H1 (cell line): ENCODE results near the gene NIPAL3. TPM values are rescaled to one million over a fixed set of nuclear protein-coding genes. Genes with fewer than 3 reads are reported as not detected.

Source experiments
- CTCF ChIA-PET: fragments of 300-600 bp; sonication (Branson Sonifier 250); formaldehyde crosslinking; loops from one replicate; lab custom pipeline; 2021; ENCODE audit not compliant: partially characterized antibody; lab: Charles Lee
- POLR2A ChIA-PET: fragments of 300-600 bp; sonication (Branson Sonifier 250); formaldehyde crosslinking; loops from one replicate; lab custom pipeline; 2021; ENCODE audit warnings: inconsistent platforms; ENCODE audit not compliant: partially characterized antibody; lab: Charles Lee
- DNase-seq, 2 experiments: peaks; one replicate each; pipeline versions ENCODE4 v3.0.0 to v3.0.0-alpha.2; 2010 to 2022; ENCODE audit warnings: low spot score in 2 of 2, low read depth in 1 of 2, mixed read lengths in 1 of 2
- FAIRE-seq: peaks from 2 replicates; lab custom pipeline; 2011; peaks lifted over from hg19 to GRCh38; lab: Jason Lieb, UNC
- H2AFZ ChIP-seq: 2 replicates; pipeline ENCODE4 v1.8.1; 2012; ENCODE audit warnings: low read length, inconsistent platforms
- H2AK5ac ChIP-seq: 2 replicates; pipeline ENCODE4 v1.6.1; 2013; ENCODE audit warnings: low read depth, low read length
- H2BK120ac ChIP-seq: replicated peaks from 2 replicates; pipeline ENCODE3; 2013; ENCODE audit warnings: low read depth, low read length, inconsistent platforms
- H2BK12ac ChIP-seq: 2 replicates; pipeline ENCODE4 v1.6.1; 2013; ENCODE audit warnings: low read depth, low read length
- H2BK15ac ChIP-seq: 2 replicates; pipeline ENCODE4 v1.6.1; 2013; ENCODE audit warnings: low read length
- H2BK20ac ChIP-seq: 2 replicates; pipeline ENCODE4 v1.6.1; 2013; ENCODE audit warnings: low read length
- H2BK5ac ChIP-seq: 2 replicates; pipeline ENCODE4 v1.6.1; 2013; ENCODE audit warnings: low read depth, low read length
- H3K14ac ChIP-seq: 2 replicates; pipeline ENCODE4 v1.6.1; 2013; ENCODE audit warnings: inconsistent platforms; ENCODE audit not compliant: insufficient read length
- H3K18ac ChIP-seq: 2 replicates; pipeline ENCODE4 v1.6.1; 2013; ENCODE audit warnings: low read length; ENCODE audit errors: extremely low read depth
- H3K23ac ChIP-seq: 2 replicates; pipeline ENCODE4 v1.6.1; 2013; ENCODE audit warnings: inconsistent platforms; ENCODE audit not compliant: insufficient read length
- H3K23me2 ChIP-seq: 2 replicates; pipeline ENCODE4 v1.6.1; 2013; ENCODE audit warnings: low read depth, low read length
- H3K27ac ChIP-seq: 2 replicates; pipeline ENCODE4 v1.6.1; 2011; ENCODE audit warnings: low read depth, low read length, inconsistent platforms
- H3K27me3 ChIP-seq, 4 experiments: replicated peaks in 1 of 4; 1 replicate in 1 of 4; 2 replicates in 3 of 4; pipeline versions ENCODE4 v1.6.1 to v1.8.1; 2011 to 2013; ENCODE audit warnings: low read length in 3 of 4, mild to moderate bottlenecking in 3 of 4, inconsistent platforms in 2 of 4, mixed read lengths in 2 of 4, moderate library complexity in 1 of 4; ENCODE audit not compliant: control insufficient read depth in 3 of 4, insufficient read depth in 3 of 4; ENCODE audit errors: extremely low read depth in 1 of 4
- H3K36me3 ChIP-seq, 4 experiments: 2 replicates each; pipeline versions ENCODE4 v1.6.1 to v1.8.1; 2011 to 2013; ENCODE audit warnings: mild to moderate bottlenecking in 4 of 4, low read length in 3 of 4, moderate library complexity in 2 of 4, control low read depth in 1 of 4, inconsistent platforms in 1 of 4; ENCODE audit not compliant: insufficient read depth in 4 of 4, control insufficient read depth in 2 of 4
- H3K4ac ChIP-seq: replicated peaks from 2 replicates; pipeline ENCODE3; 2013; ENCODE audit warnings: low read length, low read depth, mixed read lengths, inconsistent platforms; ENCODE audit not compliant: insufficient read length
- H3K4me1 ChIP-seq, 4 experiments: replicated peaks in 1 of 4; 1 replicate in 1 of 4; 2 replicates in 3 of 4; pipeline versions ENCODE4 v1.6.1 to v1.8.1; 2011 to 2013; ENCODE audit warnings: low read length in 3 of 4, inconsistent platforms in 2 of 4, mixed read lengths in 1 of 4; ENCODE audit not compliant: insufficient read depth in 4 of 4, control insufficient read depth in 3 of 4
- H3K4me2 ChIP-seq, 2 experiments: 2 replicates each; pipeline versions ENCODE4 v1.6.1 to v1.8.1; 2011 to 2013; ENCODE audit warnings: low read depth in 2 of 2, low read length in 2 of 2, control low read depth in 1 of 2, inconsistent platforms in 1 of 2, mild to moderate bottlenecking in 1 of 2; ENCODE audit not compliant: insufficient read depth in 1 of 2
- H3K4me3 ChIP-seq, 4 experiments: fragments of 200-600, 300-600 bp in 1 of 4; sonication (generic), shearing (Covaris generic), sonication (Bioruptor Twin) in 1 of 4; 2 replicates each; pipeline versions ENCODE4 v1.5.1 to v1.8.1; 2011 to 2016; ENCODE audit warnings: low read length in 4 of 4, low read depth in 3 of 4, control low read depth in 2 of 4, inconsistent platforms in 2 of 4, mild to moderate bottlenecking in 2 of 4, mixed read lengths in 1 of 4, moderate library complexity in 1 of 4; ENCODE audit not compliant: insufficient read depth in 2 of 4; ENCODE audit errors: extremely low read depth in 1 of 4
- H3K56ac ChIP-seq: replicated peaks from 2 replicates; pipeline ENCODE3; 2013; ENCODE audit warnings: low read depth, mild to moderate bottlenecking, mixed read lengths, low read length, inconsistent platforms; ENCODE audit not compliant: insufficient read length
- H3K79me1 ChIP-seq: 2 replicates; pipeline ENCODE4 v1.6.1; 2013; ENCODE audit warnings: low read depth, low read length, control low read depth
- H3K79me2 ChIP-seq, 2 experiments: 2 replicates each; pipeline versions ENCODE4 v1.6.1 to v1.8.1; 2012 to 2013; ENCODE audit warnings: low read length in 2 of 2, mild to moderate bottlenecking in 2 of 2, inconsistent platforms in 1 of 2; ENCODE audit not compliant: insufficient read depth in 2 of 2, control insufficient read depth in 1 of 2
- H3K9ac ChIP-seq, 4 experiments: replicated peaks in 1 of 4; 1 replicate in 1 of 4; 2 replicates in 3 of 4; pipeline versions ENCODE4 v1.6.1 to v1.8.1; 2011 to 2013; ENCODE audit warnings: low read depth in 3 of 4, low read length in 3 of 4, control low read depth in 2 of 4, mild to moderate bottlenecking in 2 of 4, moderate library complexity in 2 of 4, inconsistent platforms in 1 of 4; ENCODE audit errors: extremely low read depth in 1 of 4
- H3K9me3 ChIP-seq, 2 experiments: 2 replicates each; pipeline versions ENCODE4 v1.6.1 to v1.8.1; 2012 to 2013; ENCODE audit warnings: mild to moderate bottlenecking in 2 of 2, moderate library complexity in 2 of 2, control low read depth in 1 of 2, inconsistent platforms in 1 of 2, low read depth in 1 of 2, low read length in 1 of 2, mixed read lengths in 1 of 2; ENCODE audit not compliant: insufficient read depth in 2 of 2
- H4K20me1 ChIP-seq, 2 experiments: replicated peaks in 1 of 2; 2 replicates each; pipeline versions ENCODE3 to v1.8.1; 2011 to 2013; ENCODE audit warnings: inconsistent platforms in 2 of 2, low read length in 2 of 2, mild to moderate bottlenecking in 1 of 2; ENCODE audit not compliant: insufficient read depth in 2 of 2, control insufficient read depth in 1 of 2
- H4K5ac ChIP-seq: 2 replicates; pipeline ENCODE4 v1.6.1; 2013; ENCODE audit warnings: low read length, low read depth, mixed read lengths, inconsistent platforms; ENCODE audit not compliant: insufficient read length
- H4K8ac ChIP-seq: 2 replicates; pipeline ENCODE4 v1.8.0; 2013; ENCODE audit warnings: mild to moderate bottlenecking, moderate library complexity, low read length, inconsistent platforms; ENCODE audit not compliant: insufficient read depth; ENCODE audit errors: extremely low read depth
- H4K91ac ChIP-seq: replicated peaks from 2 replicates; pipeline ENCODE3; 2013; ENCODE audit warnings: low read length, mixed read lengths, inconsistent platforms; ENCODE audit not compliant: insufficient read length
- ASH2L ChIP-seq: fragments of 200-600, 300-600 bp; sonication (generic); IDR thresholded peaks from one replicate; pipeline ENCODE4 v1.7.1; 2017; ENCODE audit warnings: low read length
- CHD1 ChIP-seq: IDR thresholded peaks from 2 replicates; pipeline ENCODE4 v1.6.1; 2012; ENCODE audit warnings: low read depth, low read length, improper control_type of control experiment
- CREB1 ChIP-seq: IDR thresholded peaks from 2 replicates; pipeline ENCODE4 v1.6.1; 2012; ENCODE audit warnings: inconsistent platforms
- CTBP2 ChIP-seq: IDR thresholded peaks from 2 replicates; pipeline ENCODE4 v1.7.0; 2011; ENCODE audit warnings: borderline replicate concordance, mild to moderate bottlenecking, moderate library complexity, mixed read lengths, low read length; ENCODE audit not compliant: insufficient read depth, insufficient read length
- MAFK ChIP-seq: IDR thresholded peaks from 2 replicates; pipeline ENCODE4 v1.6.1; 2012; ENCODE audit warnings: low read depth, mild to moderate bottlenecking, improper control_type of control experiment, low read length
- PHF8 ChIP-seq: fragments of 200-600 bp; sonication (generic); conservative IDR thresholded peaks from 2 replicates; pipeline ENCODE4 v1.7.1; 2012; ENCODE audit warnings: low read depth, mild to moderate bottlenecking, inconsistent platforms, low read length, moderate library complexity
- SAP30 ChIP-seq: fragments of 300-600 bp; sonication (generic); IDR thresholded peaks from 2 replicates; pipeline ENCODE4 v1.7.1; 2012; ENCODE audit warnings: low read length, moderate library complexity, mild to moderate bottlenecking, inconsistent platforms; ENCODE audit not compliant: insufficient read depth, insufficient replicate concordance
- SP1 ChIP-seq: IDR thresholded peaks from 2 replicates; pipeline ENCODE4 v1.6.1; 2011; ENCODE audit warnings: low read depth, low read length
- SP2 ChIP-seq: IDR thresholded peaks from 2 replicates; pipeline ENCODE4 v1.6.1; 2012; ENCODE audit warnings: mild to moderate bottlenecking, low read length, inconsistent platforms
- SUZ12 ChIP-seq: fragments of 200-600 bp; sonication (generic); IDR thresholded peaks from 2 replicates; pipeline ENCODE4 v1.6.1; 2012; ENCODE audit warnings: mild to moderate bottlenecking, inconsistent platforms, low read length, moderate library complexity, mixed read lengths
- ZNF274 ChIP-seq: IDR thresholded peaks from 2 replicates; pipeline ENCODE4 v1.7.0; 2012; ENCODE audit warnings: low read length, borderline replicate concordance; ENCODE audit errors: extremely low read depth
- WGBS, 2 experiments: shearing (Covaris generic) in 1 of 2; methylation state at CpG; one replicate each; pipeline versions ENCODE4 v1.1.6 to v1.1.7; 2013 to 2015; ENCODE audit warnings: low lambda C conversion rate in 2 of 2, mixed read lengths in 2 of 2, inconsistent platforms in 1 of 2, low coverage in 1 of 2, missing lambda C conversion rate in 1 of 2; ENCODE audit not compliant: insufficient replicate concordance in 2 of 2, insufficient coverage in 1 of 2, insufficient read length in 1 of 2; ENCODE audit errors: extremely low coverage in 1 of 2, missing lambda C conversion rate in 1 of 2; 5-methylcytosine and 5-hydroxymethylcytosine counted together
- polyA plus RNA-seq, 7 experiments: library from polyadenylated mRNA; depleted of rRNA in 3 of 7; stranded (reverse) in 5 of 7; unstranded in 2 of 7; fragments of >200 nt in 5 of 7; fragments of 200-250 nt in 2 of 7; gene quantifications; 1 replicate in 5 of 7; 2 replicates in 1 of 7; 4 replicates in 1 of 7; pipeline versions ENCODE4 v1.2.1 to v1.2.3, GENCODE V29; 2011 to 2013; ENCODE audit warnings: missing spikeins in 2 of 7, mixed read lengths in 2 of 7
- total RNA-seq: library from RNA; stranded (reverse); fragmentation: NEBNext Ultra II Directional; extraction: Animal tissue kit (Norgen Biotek cat#: 25700); gene quantifications from 2 replicates; pipeline ENCODE4 v1.2.1, GENCODE V29; 2021
- TF ChIP-seq, protein P1 (sequence below): IDR thresholded peaks from 2 replicates; pipeline ENCODE4 v1.6.1; 2011; ENCODE audit warnings: low read length, improper control_type of control experiment
- TF ChIP-seq, protein P2 (sequence below): IDR thresholded peaks from 2 replicates; pipeline ENCODE4 v1.6.1; 2012; ENCODE audit warnings: inconsistent platforms

The NIPAL3 gene
- total and polyA plus RNA-seq, 2 of the 8 experiments (the other 6 are each of a cell fraction or from before 2014, with no cell fraction given), result 8.8 to 11.0 TPM

DNA sequence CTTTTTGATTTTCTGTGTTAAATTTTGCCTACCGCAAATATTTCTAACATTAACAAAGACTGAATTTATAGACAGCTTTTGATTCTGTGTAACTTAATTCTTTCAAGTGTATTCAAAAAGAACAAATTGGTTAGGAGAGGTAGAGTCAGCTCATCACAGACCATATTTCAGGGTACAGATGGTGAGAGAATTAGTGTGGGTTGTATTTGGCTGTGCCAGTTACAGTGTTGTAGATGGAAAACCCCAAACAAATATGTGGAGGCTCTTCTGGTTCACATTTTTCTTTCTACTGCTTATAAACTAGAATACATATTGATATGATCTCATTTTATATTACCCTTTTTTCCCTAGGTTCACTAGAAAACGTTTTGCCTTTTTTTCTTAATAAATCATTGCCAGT is 98.1 kb downstream of the NIPAL3 start:
- Histone ChIP-seq H2AK5ac (no peak overlapping the region), H3K4me1 (peaks cover 0 to 4% (median 0%) of the 10 kb centered on the region in 4 experiments; a peak in 2 of 7 replicates), H3K9me3 (no peaks in the 10 kb centered on the region), H3K23me2 (no peaks in the 10 kb centered on the region), H3K23ac (no peak overlapping the region), H3K56ac (no peak overlapping the region), H2BK12ac (no peak overlapping the region), H2BK15ac (no peak overlapping the region), H2BK120ac (no peak overlapping the region), H2BK5ac (no peak overlapping the region), H3K4me3 (no peak overlapping the region), H4K5ac (no peak overlapping the region), H4K91ac (no peak overlapping the region), H3K79me2 (no peaks in the 10 kb centered on the region; a peak in 2 of 4 replicates), H3K27me3 (no peaks in the 10 kb centered on the region), H3K4ac (no peak overlapping the region), H2AFZ (no peak overlapping the region), H3K4me2 (no peak overlapping the region), H3K27ac (no peak overlapping the region), H3K36me3 (no peaks in the 10 kb centered on the region), H3K14ac (no peak overlapping the region), H4K20me1 (no peaks in the 10 kb centered on the region), H4K8ac (no peak overlapping the region), H3K9ac (no peak overlapping the region), H3K79me1 (peaks cover 2% of the 10 kb centered on the region; the same call in 1 of the 2 replicates), H3K18ac (no peak overlapping the region), H2BK20ac (no peak overlapping the region)
- ChIA-PET POLR2A (no interaction called here), CTCF (interaction anchor here (10.9 kb wide), 1 partner anchor 14 kb away, joined by 85 read pairs; no protein-coding TSS in a partner anchor)
- 76% methylated on average over 2 of the region's 2 CpGs; no CpG with 5 or more reads in 1 of the 2 experiments for WGBS, 2 experiments
- FAIRE-seq (no peak), DNase-seq (no peak)
- TF ChIP-seq SAP30, result no peak
- TF ChIP-seq PHF8, result no peak
- no peak for TF ChIP-seq SP2
- no peak for TF ChIP-seq SUZ12
- no peak for TF ChIP-seq ZNF274
- no peak for TF ChIP-seq SP1
- TF ChIP-seq CTBP2, result no peak
- TF ChIP-seq MAFK, result no peak
- TF ChIP-seq CHD1, result no peak
- TF ChIP-seq, protein P1, sequence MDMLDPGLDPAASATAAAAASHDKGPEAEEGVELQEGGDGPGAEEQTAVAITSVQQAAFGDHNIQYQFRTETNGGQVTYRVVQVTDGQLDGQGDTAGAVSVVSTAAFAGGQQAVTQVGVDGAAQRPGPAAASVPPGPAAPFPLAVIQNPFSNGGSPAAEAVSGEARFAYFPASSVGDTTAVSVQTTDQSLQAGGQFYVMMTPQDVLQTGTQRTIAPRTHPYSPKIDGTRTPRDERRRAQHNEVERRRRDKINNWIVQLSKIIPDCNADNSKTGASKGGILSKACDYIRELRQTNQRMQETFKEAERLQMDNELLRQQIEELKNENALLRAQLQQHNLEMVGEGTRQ, result no peak
- no peak for TF ChIP-seq CREB1
- TF ChIP-seq ASH2L, result no peak
- TF ChIP-seq, protein P2, sequence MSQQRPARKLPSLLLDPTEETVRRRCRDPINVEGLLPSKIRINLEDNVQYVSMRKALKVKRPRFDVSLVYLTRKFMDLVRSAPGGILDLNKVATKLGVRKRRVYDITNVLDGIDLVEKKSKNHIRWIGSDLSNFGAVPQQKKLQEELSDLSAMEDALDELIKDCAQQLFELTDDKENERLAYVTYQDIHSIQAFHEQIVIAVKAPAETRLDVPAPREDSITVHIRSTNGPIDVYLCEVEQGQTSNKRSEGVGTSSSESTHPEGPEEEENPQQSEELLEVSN, result no peak
